ENCODE data around the gene SIGLEC9. TPM values are rescaled to one million over a fixed set of nuclear protein-coding genes. Genes with fewer than 3 reads are reported as not detected.

The SIGLEC9 gene
- total and polyA plus RNA-seq, 9 donors: 1.7 to 10.4 (median 2.9) TPM

DNA sequence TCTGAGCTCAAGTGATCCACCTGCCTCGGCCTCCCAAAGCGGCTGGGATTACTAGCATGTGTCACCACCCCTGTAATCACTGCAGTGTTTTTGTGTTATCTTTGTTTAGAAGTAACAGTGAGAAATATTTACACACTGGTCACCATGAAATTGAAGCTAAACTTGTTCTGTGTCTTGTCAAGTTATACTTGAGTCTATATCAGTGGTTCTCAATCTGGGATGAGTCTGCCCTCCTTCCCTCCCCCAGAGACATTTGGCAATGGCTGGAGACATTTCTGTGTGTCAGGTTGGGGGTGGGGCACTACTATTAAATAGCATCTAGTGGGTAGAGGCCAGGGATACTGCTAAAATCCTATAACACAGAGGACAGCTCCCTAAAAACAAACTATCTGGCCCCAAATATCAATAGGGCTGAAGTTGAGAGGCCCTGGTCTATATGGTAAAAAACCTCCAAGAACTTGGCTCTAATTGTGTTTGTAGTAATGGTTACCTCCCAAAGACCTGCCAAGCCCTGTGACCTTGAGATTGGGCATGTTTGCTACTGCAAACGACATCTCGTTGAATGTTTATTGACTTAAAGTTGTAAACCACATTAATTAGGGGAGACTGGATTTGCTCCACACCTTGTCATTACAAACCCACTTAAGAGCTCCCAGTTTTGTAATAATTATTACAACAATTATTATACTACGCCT lies 23.4 kb upstream of the SIGLEC9 start:
- TF ChIP-seq, protein P1, sequence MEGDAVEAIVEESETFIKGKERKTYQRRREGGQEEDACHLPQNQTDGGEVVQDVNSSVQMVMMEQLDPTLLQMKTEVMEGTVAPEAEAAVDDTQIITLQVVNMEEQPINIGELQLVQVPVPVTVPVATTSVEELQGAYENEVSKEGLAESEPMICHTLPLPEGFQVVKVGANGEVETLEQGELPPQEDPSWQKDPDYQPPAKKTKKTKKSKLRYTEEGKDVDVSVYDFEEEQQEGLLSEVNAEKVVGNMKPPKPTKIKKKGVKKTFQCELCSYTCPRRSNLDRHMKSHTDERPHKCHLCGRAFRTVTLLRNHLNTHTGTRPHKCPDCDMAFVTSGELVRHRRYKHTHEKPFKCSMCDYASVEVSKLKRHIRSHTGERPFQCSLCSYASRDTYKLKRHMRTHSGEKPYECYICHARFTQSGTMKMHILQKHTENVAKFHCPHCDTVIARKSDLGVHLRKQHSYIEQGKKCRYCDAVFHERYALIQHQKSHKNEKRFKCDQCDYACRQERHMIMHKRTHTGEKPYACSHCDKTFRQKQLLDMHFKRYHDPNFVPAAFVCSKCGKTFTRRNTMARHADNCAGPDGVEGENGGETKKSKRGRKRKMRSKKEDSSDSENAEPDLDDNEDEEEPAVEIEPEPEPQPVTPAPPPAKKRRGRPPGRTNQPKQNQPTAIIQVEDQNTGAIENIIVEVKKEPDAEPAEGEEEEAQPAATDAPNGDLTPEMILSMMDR (IDR thresholded peaks at IDR 0.05): no peak
- no peak for TF ChIP-seq EP300 (IDR thresholded peaks at IDR 0.05)
- no peak for TF ChIP-seq POLR2A (IDR thresholded peaks at IDR 0.05)
- no peak overlapping the region for H3K4me3 ChIP-seq
- no peaks in the 10 kb centered on the region for H3K27me3 ChIP-seq
- no peaks in the 10 kb centered on the region for H3K9me3 ChIP-seq
- intact Hi-C loops (cut with DNase I): loop anchor here in 1 of 4 donors (10.0 kb wide), 1 partner anchor 63 kb away; no protein-coding TSS in a partner anchor
- H3K36me3 ChIP-seq: no peaks in the 10 kb centered on the region
- 23 to 41% (median 30%) methylated on average over 5 of the region's 5 CpGs for WGBS, 3 donors
- H3K4me1 ChIP-seq (ENCODE audit: insufficient read depth): peaks cover 13% of the 10 kb centered on the region
- no peak for DNase-seq
- H3K27ac ChIP-seq: no peak overlapping the region

DNA sequence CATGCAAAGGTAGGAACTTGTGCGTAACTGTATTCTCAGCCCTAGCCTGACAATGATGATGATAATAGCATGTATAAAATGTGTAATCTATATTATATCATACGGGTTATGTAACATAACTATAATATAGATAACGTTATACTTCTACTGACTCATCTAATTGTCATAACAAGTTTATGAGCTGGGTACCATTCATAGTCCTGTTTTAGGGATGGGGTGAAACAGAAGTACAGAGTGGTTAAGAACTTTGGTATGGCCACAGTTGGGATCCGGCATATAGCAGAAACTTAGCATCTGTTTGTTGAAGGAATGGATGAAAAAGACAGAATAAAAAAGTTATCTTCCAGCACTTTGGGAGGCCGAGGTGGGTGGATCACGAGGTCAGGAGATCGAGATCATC lies 21.7 kb upstream of the SIGLEC9 start:
- Histone ChIP-seq H3K27me3 (no peaks in the 10 kb centered on the region), H3K27ac (no peak overlapping the region), H3K4me3 (no peak overlapping the region), H3K36me3 (no peaks in the 10 kb centered on the region), H3K4me1 (ENCODE audit: insufficient read depth) (peaks cover 15% of the 10 kb centered on the region), H3K9me3 (no peaks in the 10 kb centered on the region)
- 77 to 84% (median 84%) methylated on average over 7 of the region's 7 CpGs for WGBS, 3 donors
- intact Hi-C loops (cut with DNase I): loop anchor here in 1 of 4 donors (10.0 kb wide), 1 partner anchor 62 kb away; no protein-coding TSS in a partner anchor
- no peak for DNase-seq
- TF ChIP-seq EP300 (IDR thresholded peaks at IDR 0.05) (no peak), POLR2A (IDR thresholded peaks at IDR 0.05) (no peak)
- TF ChIP-seq, protein P1 (IDR thresholded peaks at IDR 0.05): no peak

DNA sequence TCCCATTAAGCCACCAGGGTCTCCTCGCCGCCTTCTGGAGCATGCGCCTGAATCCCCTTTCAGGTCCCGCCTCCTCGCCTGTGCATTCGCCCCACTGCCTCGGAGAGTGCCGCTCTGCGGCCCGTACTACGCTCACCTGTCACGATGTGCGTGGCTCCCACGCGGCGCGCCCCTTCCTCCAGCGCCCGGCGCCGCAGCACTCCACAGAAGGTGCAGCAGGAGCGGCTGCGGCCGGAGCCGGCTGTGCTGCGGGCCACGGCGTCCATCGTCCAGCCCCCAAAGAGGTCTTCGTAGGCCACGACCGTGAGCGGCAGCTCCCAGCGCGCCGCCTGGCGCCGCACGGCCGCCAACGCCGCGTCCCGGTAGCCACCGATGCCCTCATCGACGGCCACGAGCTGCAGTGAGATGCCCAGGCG lies 20.8 kb upstream of the SIGLEC9 start:
- WGBS, 3 donors: 76 to 85% (median 82%) methylated on average over 48 to 49 of the region's 49 CpGs
- DNase-seq: peak in 1 of 5 donors; percentile 44
- no peak overlapping the region for H3K27ac ChIP-seq
- no peak overlapping the region for H3K4me3 ChIP-seq
- no peaks in the 10 kb centered on the region for H3K36me3 ChIP-seq
- intact Hi-C loops (cut with DNase I): loop anchor here in 1 of 4 donors (10.0 kb wide), 1 partner anchor 61 kb away; no protein-coding TSS in a partner anchor
- TF ChIP-seq, protein P1 (IDR thresholded peaks at IDR 0.05): no peak
- TF ChIP-seq POLR2A (IDR thresholded peaks at IDR 0.05): no peak
- TF ChIP-seq EP300 (IDR thresholded peaks at IDR 0.05): no peak
- H3K4me1 ChIP-seq (ENCODE audit: insufficient read depth): peaks cover 16% of the 10 kb centered on the region
- no peaks in the 10 kb centered on the region for H3K9me3 ChIP-seq
- H3K27me3 ChIP-seq: no peaks in the 10 kb centered on the region

DNA sequence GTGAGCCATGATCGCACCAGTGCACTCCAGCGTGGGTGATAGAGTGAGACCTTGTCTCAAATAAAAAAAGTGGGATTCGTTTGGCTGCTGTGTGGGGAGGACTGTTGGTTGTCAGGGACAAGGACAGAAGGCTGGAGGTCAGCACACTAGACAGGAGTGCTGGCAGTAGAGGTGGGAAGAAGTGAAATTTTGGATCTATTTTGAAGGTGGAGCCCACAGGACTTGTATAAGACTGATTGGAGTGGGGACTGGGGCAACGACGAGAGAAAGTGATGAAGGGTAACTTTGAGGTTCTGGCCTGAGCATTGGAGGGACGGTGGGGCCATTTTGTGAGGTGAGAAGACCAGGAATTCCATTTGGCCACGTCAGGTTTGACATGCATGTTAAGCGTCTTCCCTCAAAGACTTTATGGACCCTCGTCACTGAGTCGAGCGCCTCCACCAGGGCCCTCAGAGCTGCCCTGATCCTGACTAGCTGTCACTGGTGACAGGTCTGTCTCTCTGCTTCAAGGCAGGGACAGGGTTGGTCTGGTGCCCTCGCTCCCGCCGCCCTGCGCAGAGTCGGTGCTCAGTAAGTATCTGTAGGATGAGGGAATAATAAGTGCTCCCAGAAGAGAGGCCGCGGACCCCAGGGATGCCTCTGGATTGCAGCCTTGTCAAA lies 17.2 kb upstream of the SIGLEC9 start:
- Histone ChIP-seq H3K4me3 (peak overlapping the region; percentile 89), H3K9me3 (no peaks in the 10 kb centered on the region), H3K27me3 (no peaks in the 10 kb centered on the region), H3K4me1 (ENCODE audit: insufficient read depth) (peaks cover 6% of the 10 kb centered on the region), H3K27ac (no peak overlapping the region), H3K36me3 (no peaks in the 10 kb centered on the region)
- no peak for DNase-seq
- 5 to 11% (median 5%) methylated on average over 18 of the region's 18 CpGs for WGBS, 3 donors
- no peak for TF ChIP-seq EP300 (IDR thresholded peaks at IDR 0.05)
- TF ChIP-seq POLR2A (IDR thresholded peaks at IDR 0.05): no peak
- TF ChIP-seq, protein P1 (IDR thresholded peaks at IDR 0.05): no peak
- intact Hi-C loops (cut with DNase I): loop anchor here in 1 of 4 donors (10.0 kb wide), 1 partner anchor 57 kb away; no protein-coding TSS in a partner anchor

Measured in ovary (tissue), 9 donors.